Measurements from ENCODE around the gene PSMB10. TPM values are rescaled to one million over a fixed set of nuclear protein-coding genes. Genes with fewer than 3 reads are reported as not detected.

The PSMB10 gene
- total RNA-seq, 4 donors from 2014 or later: 13.5 to 31.2 (median 16.3) TPM

- Histone ChIP-seq H3K4me1 (peaks cover 36% of the 10 kb centered on the region), H3K36me3 (peaks cover 66% of the 10 kb centered on the region), H3K4me3 (no peak overlapping the region), H3K27me3 (no peaks in the 10 kb centered on the region), H3K27ac (peak overlapping the region; percentile 58), H3K9me3 (no peaks in the 10 kb centered on the region)
- no peak for DNase-seq (ENCODE audit: low spot score in 2 of 2)
- 75% methylated on average over 5 of the region's 27 CpGs for WGBS
- TF ChIP-seq POLR2A (IDR thresholded peaks at IDR 0.05) (no peak), POLR2AphosphoS5 (IDR thresholded peaks at IDR 0.05) (no peak), CTCF (IDR thresholded peaks at IDR 0.05) (no peak), EP300 (IDR thresholded peaks at IDR 0.05) (no peak)
Observed at GRCh38 chr16:67942510-67943255, 6.0 kb upstream of the PSMB10 start.

DNA sequence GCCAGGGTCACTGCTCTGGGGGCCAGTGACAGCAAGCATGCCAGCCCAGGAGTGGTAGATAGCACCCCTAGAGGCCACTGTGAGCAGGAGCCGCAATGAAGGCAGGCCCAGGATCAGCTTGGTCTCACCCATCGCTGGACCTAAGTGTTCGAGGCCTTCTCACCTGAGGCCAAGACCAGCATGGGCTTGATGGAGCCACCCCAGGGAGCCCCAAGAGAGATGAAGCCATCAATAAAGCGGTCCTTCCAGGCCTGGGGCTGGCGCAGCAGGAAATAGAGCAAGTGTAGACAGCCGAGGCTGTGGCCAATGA lies 5.5 kb upstream of the PSMB10 start:
- TF ChIP-seq CTCF (IDR thresholded peaks at IDR 0.05) (peak; percentile 28 to 75), POLR2A (IDR thresholded peaks at IDR 0.05) (no peak)
- Histone ChIP-seq H3K27me3 (no peaks in the 10 kb centered on the region), H3K9me3 (no peaks in the 10 kb centered on the region), H3K4me1 (peaks cover 39% of the 10 kb centered on the region), H3K36me3 (peaks cover 60% of the 10 kb centered on the region), H3K4me3 (no peak overlapping the region), H3K27ac (no peak overlapping the region)
- 69% methylated on average over 5 of the region's 6 CpGs for WGBS
- DNase-seq (ENCODE audit: low spot score in 2 of 2): no peak

GRCh38 chr16:67941469-67942199 lies 5.0 kb upstream of the PSMB10 start:
- Histone ChIP-seq H3K4me3 (no peak overlapping the region), H3K4me1 (peaks cover 44% of the 10 kb centered on the region), H3K9me3 (no peaks in the 10 kb centered on the region), H3K27me3 (no peaks in the 10 kb centered on the region), H3K36me3 (peaks cover 55% of the 10 kb centered on the region), H3K27ac (no peak overlapping the region)
- DNase-seq (ENCODE audit: low spot score in 2 of 2): no peak
- WGBS: 85% methylated on average over 9 of the region's 9 CpGs
- TF ChIP-seq CTCF (IDR thresholded peaks at IDR 0.05) (no peak), EP300 (IDR thresholded peaks at IDR 0.05) (no peak), POLR2AphosphoS5 (IDR thresholded peaks at IDR 0.05) (no peak), POLR2A (IDR thresholded peaks at IDR 0.05) (no peak)

GRCh38 chr16:67940446-67941089 lies 3.9 kb upstream of the PSMB10 start:
- no peak for DNase-seq (ENCODE audit: low spot score in 2 of 2)
- 90% methylated on average over 5 of the region's 5 CpGs for whole genome bisulfite sequencing
- H3K27ac ChIP-seq: no peak overlapping the region
- TF ChIP-seq POLR2A (IDR thresholded peaks at IDR 0.05) (no peak), EP300 (IDR thresholded peaks at IDR 0.05) (no peak), POLR2AphosphoS5 (IDR thresholded peaks at IDR 0.05) (no peak), CTCF (IDR thresholded peaks at IDR 0.05) (no peak)
- no peaks in the 10 kb centered on the region for H3K9me3 ChIP-seq
- H3K36me3 ChIP-seq: peaks cover 44% of the 10 kb centered on the region
- no peak overlapping the region for H3K4me3 ChIP-seq
- peaks cover 42% of the 10 kb centered on the region for H3K4me1 ChIP-seq
- no peaks in the 10 kb centered on the region for H3K27me3 ChIP-seq

Data from suprapubic skin (tissue), 4 donors.